Hair follicle dermal papilla cell (primary cell): ENCODE results near the gene C1orf94. TPM values are rescaled to one million over a fixed set of nuclear protein-coding genes. Genes with fewer than 3 reads are reported as not detected.

Experiments
- total RNA-seq: library from RNA; depleted of rRNA; stranded (reverse); fragments of >200 nt; gene quantifications from 2 replicates; pipeline ENCODE4 v1.2.3, GENCODE V29; 2012

Gene C1orf94, protein sequence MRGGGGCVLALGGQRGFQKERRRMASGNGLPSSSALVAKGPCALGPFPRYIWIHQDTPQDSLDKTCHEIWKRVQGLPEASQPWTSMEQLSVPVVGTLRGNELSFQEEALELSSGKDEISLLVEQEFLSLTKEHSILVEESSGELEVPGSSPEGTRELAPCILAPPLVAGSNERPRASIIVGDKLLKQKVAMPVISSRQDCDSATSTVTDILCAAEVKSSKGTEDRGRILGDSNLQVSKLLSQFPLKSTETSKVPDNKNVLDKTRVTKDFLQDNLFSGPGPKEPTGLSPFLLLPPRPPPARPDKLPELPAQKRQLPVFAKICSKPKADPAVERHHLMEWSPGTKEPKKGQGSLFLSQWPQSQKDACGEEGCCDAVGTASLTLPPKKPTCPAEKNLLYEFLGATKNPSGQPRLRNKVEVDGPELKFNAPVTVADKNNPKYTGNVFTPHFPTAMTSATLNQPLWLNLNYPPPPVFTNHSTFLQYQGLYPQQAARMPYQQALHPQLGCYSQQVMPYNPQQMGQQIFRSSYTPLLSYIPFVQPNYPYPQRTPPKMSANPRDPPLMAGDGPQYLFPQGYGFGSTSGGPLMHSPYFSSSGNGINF
- total RNA-seq = under 0.01 TPM in 1 of 2 replicates, not detected in the other

DNA sequence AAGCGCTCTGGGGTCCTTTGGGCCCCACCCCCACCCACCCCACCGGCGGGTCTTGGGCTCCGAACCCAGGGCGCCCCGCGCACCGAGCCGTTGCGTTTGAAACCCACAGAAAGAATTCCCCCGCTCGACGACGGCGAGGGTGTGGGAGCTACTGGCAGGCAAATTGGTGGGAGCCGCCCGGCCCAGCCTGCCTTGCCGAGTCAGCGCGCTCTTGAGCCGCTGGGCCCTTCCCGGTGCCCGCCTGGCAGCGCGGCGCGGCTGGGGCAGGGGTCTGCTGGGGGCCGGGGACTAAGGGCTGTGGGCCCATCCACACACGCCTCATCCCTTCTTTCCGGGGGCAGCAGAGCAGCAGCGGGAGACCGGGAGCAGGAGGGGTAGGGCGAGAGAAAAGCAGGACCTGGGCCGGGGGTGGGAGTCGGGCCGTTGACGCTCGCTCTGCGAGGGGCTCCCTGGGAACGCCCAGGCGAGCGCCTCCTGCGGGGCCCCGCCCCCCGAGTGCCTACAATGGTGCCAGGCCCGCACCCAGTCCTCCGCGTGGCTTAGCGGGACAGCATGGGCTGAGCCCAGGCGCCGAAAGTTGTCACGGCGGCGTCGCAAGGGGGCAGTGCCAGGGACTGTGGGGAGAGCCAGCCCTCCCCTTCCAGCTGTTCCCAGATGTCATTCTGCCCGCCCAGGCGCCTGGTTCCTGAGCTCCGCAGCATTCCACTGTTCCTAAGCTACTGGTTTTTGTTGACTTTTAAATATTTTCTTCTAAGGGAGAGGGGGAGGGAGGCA is at the start of gene C1orf94:
Gene C1orf94 (plus strand): TSS at position 78 of the 774 bp plus-strand sequence. CDS start 883 bp downstream, outside the sequence.

DNA sequence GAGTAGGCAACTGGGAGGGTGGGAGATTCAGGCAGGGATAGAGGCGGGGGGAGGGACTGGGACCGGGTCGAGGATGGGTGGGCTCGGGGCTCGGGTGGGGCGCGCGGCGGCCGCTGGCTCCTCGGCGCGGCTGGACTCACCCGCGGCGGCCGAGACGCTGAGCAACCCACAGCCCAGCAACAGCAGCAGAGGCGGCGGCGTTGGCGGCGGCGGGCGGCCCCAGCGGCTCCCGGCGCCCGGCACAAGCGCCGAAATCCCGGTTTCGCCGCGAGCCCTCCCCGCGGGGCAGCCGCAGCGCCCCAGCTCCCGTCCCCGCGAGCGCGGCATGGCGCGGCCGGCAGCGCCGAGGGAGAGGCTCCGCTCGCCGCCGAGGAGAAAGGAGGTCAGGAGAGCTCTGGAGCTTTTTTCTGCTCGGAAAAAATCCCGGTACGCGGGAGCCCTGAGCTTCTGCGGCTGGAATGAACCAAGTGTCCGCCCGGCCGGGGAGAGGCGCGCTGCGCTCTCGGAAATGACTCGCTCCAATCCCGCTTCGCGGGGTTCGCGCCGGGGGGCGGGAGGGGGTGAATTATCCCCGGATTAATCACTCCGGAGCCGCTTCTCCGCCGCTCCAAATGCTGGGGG is 11.8 kb upstream of the C1orf94 start, which contains the start of gene CSMD2:
Gene CSMD2 (minus strand): TSS at position 460 of the 621 bp plus-strand sequence. CDS start 133 bp downstream, at position 327.

Other genes starting within 250 kb of the C1orf94 start
- gene CSMD2, start 11.7 kb upstream of the C1orf94 start, total RNA-seq = 6.3 and 7.2 TPM in 2 replicates